Measurements from ENCODE around the gene C21orf91.

Gene C21orf91

DNA sequence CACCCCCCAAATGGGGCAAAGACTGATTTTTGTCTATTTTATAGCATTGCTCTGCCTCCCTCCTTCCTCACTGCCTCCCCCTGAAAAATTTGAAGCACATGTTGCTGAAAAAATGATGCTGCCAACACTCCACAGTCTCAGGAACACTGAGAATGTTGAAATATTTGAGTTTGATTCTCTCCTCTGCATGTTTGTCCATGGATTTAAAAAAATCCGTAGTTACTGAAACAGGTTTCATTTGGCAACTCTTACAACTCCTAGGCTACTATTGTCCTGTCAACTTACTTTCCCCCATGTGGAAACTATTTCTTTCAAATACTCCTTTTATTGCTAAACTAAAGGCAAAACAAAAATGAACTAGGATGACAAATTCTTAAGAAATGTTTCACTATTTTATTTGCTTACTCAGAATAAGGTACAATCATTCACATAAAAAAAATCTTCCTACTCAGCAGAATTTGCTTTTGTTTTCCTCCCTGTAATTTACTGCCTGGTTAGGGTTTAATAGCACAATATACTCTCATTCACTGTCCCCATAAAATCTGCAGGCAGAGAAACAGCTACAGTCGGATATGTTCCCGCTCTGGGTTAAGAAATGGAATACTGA lies 50.2 kb downstream of the C21orf91 start:
- Histone ChIP-seq H3K9me2 (replicated peaks; ENCODE audit: insufficient read depth, low read length) (no peaks in the 10 kb centered on the region), H3K4me2 (ENCODE audit: low read depth, low read length, poor library complexity, severe bottlenecking) (no peak overlapping the region), H3K36me3 (ENCODE audit: low read length) (no peaks in the 10 kb centered on the region), H3F3A (ENCODE audit: insufficient read depth) (no peaks in the 10 kb centered on the region), H2AFZ (ENCODE audit: low read depth, low read length, severe bottlenecking) (no peak overlapping the region), H3K79me2 (ENCODE audit: insufficient read depth, low read length) (no peaks in the 10 kb centered on the region), H3K4me3 (ENCODE audit: insufficient read depth, low read length, poor library complexity, severe bottlenecking) (no peak overlapping the region), H3K9ac (ENCODE audit: low read length) (no peak overlapping the region), H3K9me3 (ENCODE audit: insufficient read depth, low read length) (no peaks in the 10 kb centered on the region), H3K27ac (ENCODE audit: low read depth, low read length) (no peak overlapping the region), H4K20me1 (ENCODE audit: low read depth, low read length) (no peaks in the 10 kb centered on the region), H3K27me3 (ENCODE audit: low read length) (no peaks in the 10 kb centered on the region)
- TF ChIP-seq, protein P1, sequence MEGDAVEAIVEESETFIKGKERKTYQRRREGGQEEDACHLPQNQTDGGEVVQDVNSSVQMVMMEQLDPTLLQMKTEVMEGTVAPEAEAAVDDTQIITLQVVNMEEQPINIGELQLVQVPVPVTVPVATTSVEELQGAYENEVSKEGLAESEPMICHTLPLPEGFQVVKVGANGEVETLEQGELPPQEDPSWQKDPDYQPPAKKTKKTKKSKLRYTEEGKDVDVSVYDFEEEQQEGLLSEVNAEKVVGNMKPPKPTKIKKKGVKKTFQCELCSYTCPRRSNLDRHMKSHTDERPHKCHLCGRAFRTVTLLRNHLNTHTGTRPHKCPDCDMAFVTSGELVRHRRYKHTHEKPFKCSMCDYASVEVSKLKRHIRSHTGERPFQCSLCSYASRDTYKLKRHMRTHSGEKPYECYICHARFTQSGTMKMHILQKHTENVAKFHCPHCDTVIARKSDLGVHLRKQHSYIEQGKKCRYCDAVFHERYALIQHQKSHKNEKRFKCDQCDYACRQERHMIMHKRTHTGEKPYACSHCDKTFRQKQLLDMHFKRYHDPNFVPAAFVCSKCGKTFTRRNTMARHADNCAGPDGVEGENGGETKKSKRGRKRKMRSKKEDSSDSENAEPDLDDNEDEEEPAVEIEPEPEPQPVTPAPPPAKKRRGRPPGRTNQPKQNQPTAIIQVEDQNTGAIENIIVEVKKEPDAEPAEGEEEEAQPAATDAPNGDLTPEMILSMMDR (IDR thresholded peaks at IDR 0.05; ENCODE audit: insufficient read depth, low read length, poor library complexity, severe bottlenecking): no peak
- no peak for TF ChIP-seq EZH2phosphoT487 (conservative IDR thresholded peaks at IDR 0.05; ENCODE audit: low read length)

DNA sequence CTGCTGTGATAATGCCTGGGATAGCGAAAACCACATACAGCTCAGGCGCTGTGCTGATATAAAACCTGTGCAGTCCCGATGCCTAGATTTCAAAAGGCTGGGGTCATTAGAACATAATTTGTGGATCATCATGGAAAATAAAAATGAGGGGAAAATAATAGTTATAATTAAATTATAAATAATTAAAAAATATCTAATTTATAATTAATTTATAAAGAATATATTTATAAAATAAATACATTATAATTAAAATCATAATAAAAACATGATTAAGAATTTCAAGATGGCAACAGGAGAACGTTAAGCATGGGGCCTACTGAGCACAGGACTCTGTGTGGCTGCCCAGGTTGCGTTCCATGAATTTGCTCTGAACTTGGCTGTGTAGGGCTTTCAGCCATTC lies 53.9 kb downstream of the C21orf91 start:
- no peak overlapping the region for H3K4me3 ChIP-seq (ENCODE audit: insufficient read depth, low read length, poor library complexity, severe bottlenecking)
- no peak overlapping the region for H3K4me2 ChIP-seq (ENCODE audit: low read depth, low read length, poor library complexity, severe bottlenecking)
- H3K9ac ChIP-seq (ENCODE audit: low read length): no peak overlapping the region
- H3K36me3 ChIP-seq (ENCODE audit: low read length): no peaks in the 10 kb centered on the region
- no peaks in the 10 kb centered on the region for H3K79me2 ChIP-seq (ENCODE audit: insufficient read depth, low read length)
- no peak overlapping the region for H2AFZ ChIP-seq (ENCODE audit: low read depth, low read length, severe bottlenecking)
- no peaks in the 10 kb centered on the region for H3K9me3 ChIP-seq (ENCODE audit: insufficient read depth, low read length)
- TF ChIP-seq, protein P1 (IDR thresholded peaks at IDR 0.05; ENCODE audit: insufficient read depth, low read length, poor library complexity, severe bottlenecking): no peak
- no peak for TF ChIP-seq EZH2phosphoT487 (conservative IDR thresholded peaks at IDR 0.05; ENCODE audit: low read length)
- no peaks in the 10 kb centered on the region for H3K9me2 ChIP-seq (replicated peaks; ENCODE audit: insufficient read depth, low read length)
- H4K20me1 ChIP-seq (ENCODE audit: low read depth, low read length): no peaks in the 10 kb centered on the region
- no peaks in the 10 kb centered on the region for H3F3A ChIP-seq (ENCODE audit: insufficient read depth)
- H3K27me3 ChIP-seq (ENCODE audit: low read length): no peaks in the 10 kb centered on the region
- H3K27ac ChIP-seq (ENCODE audit: low read depth, low read length): no peak overlapping the region

DNA sequence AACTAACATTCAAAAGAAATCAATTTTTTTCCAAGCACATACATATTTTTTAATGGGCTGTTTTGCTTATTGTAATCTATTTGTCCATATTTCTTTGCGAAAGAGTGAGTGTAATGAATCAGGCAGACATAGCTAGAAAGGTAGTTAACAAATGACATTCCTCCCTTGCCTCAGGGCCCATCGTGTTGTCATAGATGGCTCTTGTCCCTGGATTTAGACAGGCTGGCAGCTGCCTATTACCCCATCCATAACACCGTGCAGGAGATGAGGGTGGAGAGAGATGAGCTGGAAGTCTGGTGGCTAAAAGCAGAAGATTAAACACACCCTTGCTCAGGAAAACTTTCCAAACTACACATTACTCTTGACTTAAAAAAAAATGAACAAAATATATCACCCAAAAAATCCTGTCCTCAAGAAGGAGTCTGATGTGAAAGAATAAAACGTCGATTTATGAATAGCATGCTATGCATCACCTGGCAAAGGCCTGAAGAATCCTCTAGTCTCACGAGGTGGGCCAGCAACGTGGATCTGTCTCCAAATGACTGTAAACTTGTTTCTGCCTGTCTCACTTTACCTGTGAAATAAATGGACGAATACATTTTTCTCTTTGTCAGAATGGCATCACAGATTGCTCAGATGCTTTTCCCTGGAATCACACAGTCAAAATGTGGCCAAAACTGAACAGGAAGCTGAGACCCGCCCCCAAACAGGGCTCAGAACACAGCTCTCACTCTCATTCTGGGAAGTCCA lies 55.7 kb downstream of the C21orf91 start:
- Histone ChIP-seq H3K9ac (ENCODE audit: low read length) (no peak overlapping the region), H3K9me2 (replicated peaks; ENCODE audit: insufficient read depth, low read length) (no peaks in the 10 kb centered on the region), H3K79me2 (ENCODE audit: insufficient read depth, low read length) (no peaks in the 10 kb centered on the region), H3K4me3 (ENCODE audit: insufficient read depth, low read length, poor library complexity, severe bottlenecking) (no peak overlapping the region), H3K27me3 (ENCODE audit: low read length) (no peaks in the 10 kb centered on the region), H2AFZ (ENCODE audit: low read depth, low read length, severe bottlenecking) (no peak overlapping the region), H4K20me1 (ENCODE audit: low read depth, low read length) (no peaks in the 10 kb centered on the region), H3K36me3 (ENCODE audit: low read length) (no peaks in the 10 kb centered on the region), H3K4me2 (ENCODE audit: low read depth, low read length, poor library complexity, severe bottlenecking) (no peak overlapping the region), H3K9me3 (ENCODE audit: insufficient read depth, low read length) (no peaks in the 10 kb centered on the region), H3F3A (ENCODE audit: insufficient read depth) (no peaks in the 10 kb centered on the region), H3K27ac (ENCODE audit: low read depth, low read length) (no peak overlapping the region)
- TF ChIP-seq EZH2phosphoT487 (conservative IDR thresholded peaks at IDR 0.05; ENCODE audit: low read length): no peak
- TF ChIP-seq, protein P1 (IDR thresholded peaks at IDR 0.05; ENCODE audit: insufficient read depth, low read length, poor library complexity, severe bottlenecking): no peak
